ENCODE data around the gene EFCAB11.

- no peak for TF ChIP-seq CTCF (IDR thresholded peaks at IDR 0.05)
- TF ChIP-seq POLR2A (IDR thresholded peaks at IDR 0.05), result no peak
Measured at GRCh38 chr14:89757313-89757939, 197.1 kb downstream of the EFCAB11 start.

All from thyroid gland (tissue), 4 donors.